GM12873 (cell line): ENCODE data around the gene ZNF24.

ENCODE experiments used
- TF ChIP-seq, protein P1 (sequence below): IDR thresholded peaks from 2 replicates; pipeline ENCODE4 v1.5.1; 2012; ENCODE audit warnings: low read depth, mild to moderate bottlenecking, moderate library complexity, low read length, control low read depth; ENCODE audit not compliant: insufficient read depth; ENCODE audit errors: missing control alignments

Gene ZNF24

GRCh38 chr18:35322486-35323458 is 21.4 kb downstream of the ZNF24 start:
- TF ChIP-seq, protein P1, sequence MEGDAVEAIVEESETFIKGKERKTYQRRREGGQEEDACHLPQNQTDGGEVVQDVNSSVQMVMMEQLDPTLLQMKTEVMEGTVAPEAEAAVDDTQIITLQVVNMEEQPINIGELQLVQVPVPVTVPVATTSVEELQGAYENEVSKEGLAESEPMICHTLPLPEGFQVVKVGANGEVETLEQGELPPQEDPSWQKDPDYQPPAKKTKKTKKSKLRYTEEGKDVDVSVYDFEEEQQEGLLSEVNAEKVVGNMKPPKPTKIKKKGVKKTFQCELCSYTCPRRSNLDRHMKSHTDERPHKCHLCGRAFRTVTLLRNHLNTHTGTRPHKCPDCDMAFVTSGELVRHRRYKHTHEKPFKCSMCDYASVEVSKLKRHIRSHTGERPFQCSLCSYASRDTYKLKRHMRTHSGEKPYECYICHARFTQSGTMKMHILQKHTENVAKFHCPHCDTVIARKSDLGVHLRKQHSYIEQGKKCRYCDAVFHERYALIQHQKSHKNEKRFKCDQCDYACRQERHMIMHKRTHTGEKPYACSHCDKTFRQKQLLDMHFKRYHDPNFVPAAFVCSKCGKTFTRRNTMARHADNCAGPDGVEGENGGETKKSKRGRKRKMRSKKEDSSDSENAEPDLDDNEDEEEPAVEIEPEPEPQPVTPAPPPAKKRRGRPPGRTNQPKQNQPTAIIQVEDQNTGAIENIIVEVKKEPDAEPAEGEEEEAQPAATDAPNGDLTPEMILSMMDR, result no peak

- TF ChIP-seq, protein P1, result no peak
Measured at GRCh38 chr18:35311496-35311895, 32.7 kb downstream of the ZNF24 start.

DNA sequence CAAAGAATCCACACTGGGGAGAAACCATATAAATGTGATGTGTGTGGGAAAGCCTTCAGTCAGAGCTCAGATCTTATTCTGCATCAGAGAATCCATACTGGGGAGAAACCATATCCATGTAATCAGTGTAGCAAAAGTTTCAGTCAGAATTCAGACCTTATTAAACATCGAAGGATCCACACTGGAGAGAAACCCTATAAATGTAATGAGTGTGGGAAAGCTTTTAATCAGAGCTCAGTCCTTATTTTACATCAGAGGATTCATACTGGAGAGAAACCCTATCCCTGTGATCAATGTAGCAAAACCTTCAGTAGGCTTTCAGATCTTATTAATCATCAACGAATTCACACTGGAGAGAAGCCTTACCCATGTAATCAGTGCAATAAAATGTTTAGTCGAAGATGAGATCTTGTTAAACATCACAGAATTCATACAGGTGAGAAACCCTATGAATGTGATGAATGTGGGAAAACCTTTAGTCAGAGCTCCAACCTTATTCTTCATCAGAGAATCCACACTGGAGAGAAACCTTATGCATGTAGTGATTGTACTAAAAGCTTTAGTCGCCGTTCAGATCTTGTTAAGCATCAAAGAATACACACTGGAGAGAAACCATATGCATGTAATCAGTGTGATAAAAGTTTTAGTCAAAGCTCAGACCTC is 37.5 kb downstream of the ZNF24 start:
- TF ChIP-seq, protein P1, result no peak

- TF ChIP-seq, protein P1, result no peak
Measured at GRCh38 chr18:35303610-35304009, 40.6 kb downstream of the ZNF24 start.

DNA sequence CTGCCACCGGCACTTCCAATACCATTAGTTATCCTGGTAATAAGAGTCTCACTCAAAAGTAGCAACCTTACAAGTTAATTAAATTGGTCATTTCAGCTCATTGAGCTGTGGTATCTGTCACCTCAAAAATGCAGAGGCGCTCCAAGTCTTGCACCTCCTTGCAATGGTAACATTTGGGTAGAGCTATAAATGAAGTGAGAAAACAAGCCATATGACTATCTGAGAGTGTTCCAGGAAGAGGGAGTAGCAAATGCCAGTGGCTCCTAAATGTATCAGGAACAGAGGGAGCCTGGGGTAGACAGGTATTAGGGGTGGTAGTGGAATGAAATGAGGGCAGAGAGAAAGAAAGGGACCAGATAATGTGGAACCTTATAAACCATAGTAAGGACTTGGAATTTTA is 48.2 kb downstream of the ZNF24 start:
- TF ChIP-seq, protein P1, result no peak

DNA sequence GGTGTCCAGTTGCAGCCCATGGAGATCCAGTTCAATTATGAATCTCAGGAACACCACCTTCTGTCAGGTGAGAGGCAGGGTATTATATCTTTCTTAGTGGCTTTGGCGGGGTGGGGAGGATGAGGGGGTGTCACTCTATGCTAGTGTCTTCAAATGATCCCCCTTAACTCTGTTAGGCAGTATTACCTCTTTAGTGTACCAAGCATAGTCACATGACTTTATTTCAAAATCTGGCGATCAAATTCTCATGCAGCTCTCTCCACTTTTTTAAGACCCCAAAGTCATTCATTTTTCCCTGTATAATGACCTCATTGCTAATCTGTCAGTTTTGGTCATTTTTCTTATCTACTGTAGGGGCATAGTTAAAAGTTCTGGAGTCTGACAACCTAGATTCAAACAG is 53.1 kb downstream of the ZNF24 start:
- TF ChIP-seq, protein P1, result no peak

- TF ChIP-seq, protein P1, result no peak
Measured at GRCh38 chr18:35290094-35290735, 54.0 kb downstream of the ZNF24 start, which contains the start of gene ZSCAN30. Gene ZSCAN30 (minus strand): TSS chr18:35290229. CDS start chr18:35264352, 25,877 bp downstream.
